ENCODE results near the gene TMEM132D.
"Not testable (repeated sequence)": the region's sequence is repeated elsewhere in the genome, so short reads cannot be mapped to it uniquely, and the experiment has no call there.

The TMEM132D gene

GRCh38 chr12:129901254-129901653, 2.6 kb downstream of the TMEM132D start:
- 61% methylated on average over 2 of the region's 2 CpGs for WGBS
- Histone ChIP-seq H3K4me2 (ENCODE audit: low read length, poor library complexity, severe bottlenecking) (no peak overlapping the region), H2BK12ac (ENCODE audit: low read length in 2 of 2) (no peak overlapping the region), H3K4me1 (ENCODE audit: control insufficient read depth, insufficient read depth, low read depth, low read length) (peaks cover 20% of the 10 kb centered on the region), H3K4ac (ENCODE audit: low read depth in 1 of 2, low read length in 2 of 2) (no peak overlapping the region), H3K27me3 (ENCODE audit: control insufficient read depth in 1 of 2, insufficient read depth in 1 of 2, low read length in 2 of 2) (peaks cover 35% of the 10 kb centered on the region in 2 experiments), H3K4me3 (ENCODE audit: insufficient read depth in 1 of 2, low read depth in 1 of 2, low read length in 2 of 2) (no peak overlapping the region), H3K36me3 (ENCODE audit: control insufficient read depth in 1 of 2, insufficient read depth in 2 of 2, low read depth in 1 of 2, low read length in 2 of 2) (no peaks in the 10 kb centered on the region), H2BK15ac (ENCODE audit: low read depth, poor library complexity, severe bottlenecking) (no peak overlapping the region), H2AK5ac (ENCODE audit: low read length, severe bottlenecking) (no peak overlapping the region), H4K8ac (ENCODE audit: low read length) (no peak overlapping the region), H3K14ac (ENCODE audit: low read length in 2 of 2) (no peak overlapping the region), H2BK120ac (ENCODE audit: low read depth, low read length) (no peak overlapping the region), H4K91ac (ENCODE audit: low read length) (no peak overlapping the region), H3K9ac (ENCODE audit: low read length) (no peak overlapping the region), H3K79me1 (replicated peaks; ENCODE audit: low read length, poor library complexity, severe bottlenecking) (no peaks in the 10 kb centered on the region), H3K23ac (ENCODE audit: low read length in 2 of 2) (no peak overlapping the region), H2BK5ac (ENCODE audit: low read depth, low read length, poor library complexity, severe bottlenecking) (no peak overlapping the region), H3K9me3 (ENCODE audit: control insufficient read depth, low read length) (no peaks in the 10 kb centered on the region), H2AFZ (ENCODE audit: low read depth, low read length) (no peak overlapping the region), H3K18ac (ENCODE audit: low read depth in 1 of 2, low read length in 2 of 2) (no peak overlapping the region), H3K27ac (ENCODE audit: low read length, poor library complexity, severe bottlenecking) (no peak overlapping the region)
- DNase-seq = no peak

GRCh38 chr12:129900306-129900705, 3.5 kb downstream of the TMEM132D start:
- Histone ChIP-seq H2BK120ac (ENCODE audit: low read depth, low read length) (no peak overlapping the region), H3K79me1 (replicated peaks; ENCODE audit: low read length, poor library complexity, severe bottlenecking) (no peaks in the 10 kb centered on the region)

GRCh38 chr12:129899045-129899444, 4.8 kb downstream of the TMEM132D start:
- not testable (repeated sequence) for H2AFZ ChIP-seq (ENCODE audit: low read depth, low read length); H3K4ac ChIP-seq (ENCODE audit: low read depth in 1 of 2, low read length in 2 of 2); H3K4me2 ChIP-seq (ENCODE audit: low read length, poor library complexity, severe bottlenecking); DNase-seq; H3K23ac ChIP-seq (ENCODE audit: low read length in 2 of 2); H3K9ac ChIP-seq (ENCODE audit: low read length); H3K79me1 ChIP-seq (replicated peaks; ENCODE audit: low read length, poor library complexity, severe bottlenecking); H2BK15ac ChIP-seq (ENCODE audit: low read depth, poor library complexity, severe bottlenecking); H2BK12ac ChIP-seq (ENCODE audit: low read length in 2 of 2); H3K4me3 ChIP-seq (ENCODE audit: insufficient read depth in 1 of 2, low read depth in 1 of 2, low read length in 2 of 2); H2AK5ac ChIP-seq (ENCODE audit: low read length, severe bottlenecking); H3K27ac ChIP-seq (ENCODE audit: low read length, poor library complexity, severe bottlenecking); H4K91ac ChIP-seq (ENCODE audit: low read length); H3K9me3 ChIP-seq (ENCODE audit: control insufficient read depth, low read length); H3K36me3 ChIP-seq (ENCODE audit: control insufficient read depth in 1 of 2, insufficient read depth in 2 of 2, low read depth in 1 of 2, low read length in 2 of 2); H2BK5ac ChIP-seq (ENCODE audit: low read depth, low read length, poor library complexity, severe bottlenecking); H3K18ac ChIP-seq (ENCODE audit: low read depth in 1 of 2, low read length in 2 of 2); H2BK120ac ChIP-seq (ENCODE audit: low read depth, low read length); H4K8ac ChIP-seq (ENCODE audit: low read length); H3K14ac ChIP-seq (ENCODE audit: low read length in 2 of 2)
- WGBS = 55% methylated on average over 1 of the region's 1 CpG
- peaks cover 16% of the 10 kb centered on the region for H3K4me1 ChIP-seq (ENCODE audit: control insufficient read depth, insufficient read depth, low read depth, low read length)
- H3K27me3 ChIP-seq (ENCODE audit: control insufficient read depth in 1 of 2, insufficient read depth in 1 of 2, low read length in 2 of 2) = peaks cover 15% of the 10 kb centered on the region in 2 experiments

More at GRCh38 chr12:129900306-129900705, 3.5 kb downstream of the TMEM132D start:
- H2BK15ac ChIP-seq (ENCODE audit: low read depth, poor library complexity, severe bottlenecking) = no peak overlapping the region
- no peaks in the 10 kb centered on the region for H3K36me3 ChIP-seq (ENCODE audit: control insufficient read depth in 1 of 2, insufficient read depth in 2 of 2, low read depth in 1 of 2, low read length in 2 of 2)
- WGBS = 69% methylated on average over 10 of the region's 10 CpGs
- H3K4me2 ChIP-seq (ENCODE audit: low read length, poor library complexity, severe bottlenecking) = no peak overlapping the region
- H2AK5ac ChIP-seq (ENCODE audit: low read length, severe bottlenecking) = no peak overlapping the region
- H3K14ac ChIP-seq (ENCODE audit: low read length in 2 of 2) = no peak overlapping the region
- no peak overlapping the region for H3K18ac ChIP-seq (ENCODE audit: low read depth in 1 of 2, low read length in 2 of 2)
- no peak overlapping the region for H2BK5ac ChIP-seq (ENCODE audit: low read depth, low read length, poor library complexity, severe bottlenecking)
- H3K4me1 ChIP-seq (ENCODE audit: control insufficient read depth, insufficient read depth, low read depth, low read length) = peaks cover 20% of the 10 kb centered on the region
- no peak overlapping the region for H4K8ac ChIP-seq (ENCODE audit: low read length)
- no peak for DNase-seq
- H3K4ac ChIP-seq (ENCODE audit: low read depth in 1 of 2, low read length in 2 of 2) = no peak overlapping the region
- no peak overlapping the region for H2AFZ ChIP-seq (ENCODE audit: low read depth, low read length)
- no peak overlapping the region for H2BK12ac ChIP-seq (ENCODE audit: low read length in 2 of 2)
- H3K9ac ChIP-seq (ENCODE audit: low read length) = no peak overlapping the region
- H3K9me3 ChIP-seq (ENCODE audit: control insufficient read depth, low read length) = no peaks in the 10 kb centered on the region
- no peak overlapping the region for H3K23ac ChIP-seq (ENCODE audit: low read length in 2 of 2)
- no peak overlapping the region for H3K4me3 ChIP-seq (ENCODE audit: insufficient read depth in 1 of 2, low read depth in 1 of 2, low read length in 2 of 2)
- H4K91ac ChIP-seq (ENCODE audit: low read length) = no peak overlapping the region
- no peak overlapping the region for H3K27ac ChIP-seq (ENCODE audit: low read length, poor library complexity, severe bottlenecking)
- H3K27me3 ChIP-seq (ENCODE audit: control insufficient read depth in 1 of 2, insufficient read depth in 1 of 2, low read length in 2 of 2) = peaks cover 25 to 26% of the 10 kb centered on the region in 2 experiments

GRCh38 chr12:129893691-129894090, 10.1 kb downstream of the TMEM132D start:
- Histone ChIP-seq H3K4ac (ENCODE audit: low read depth in 1 of 2, low read length in 2 of 2) (no peak overlapping the region), H3K18ac (ENCODE audit: low read depth in 1 of 2, low read length in 2 of 2) (no peak overlapping the region), H4K91ac (ENCODE audit: low read length) (no peak overlapping the region), H3K36me3 (ENCODE audit: control insufficient read depth in 1 of 2, insufficient read depth in 2 of 2, low read depth in 1 of 2, low read length in 2 of 2) (no peaks in the 10 kb centered on the region), H3K4me2 (ENCODE audit: low read length, poor library complexity, severe bottlenecking) (no peak overlapping the region), H3K9me3 (ENCODE audit: control insufficient read depth, low read length) (peaks cover 4% of the 10 kb centered on the region), H3K4me3 (ENCODE audit: insufficient read depth in 1 of 2, low read depth in 1 of 2, low read length in 2 of 2) (no peak overlapping the region), H3K79me1 (replicated peaks; ENCODE audit: low read length, poor library complexity, severe bottlenecking) (no peaks in the 10 kb centered on the region), H2BK5ac (ENCODE audit: low read depth, low read length, poor library complexity, severe bottlenecking) (no peak overlapping the region), H3K23ac (ENCODE audit: low read length in 2 of 2) (no peak overlapping the region), H3K9ac (ENCODE audit: low read length) (no peak overlapping the region), H3K27me3 (ENCODE audit: control insufficient read depth in 1 of 2, insufficient read depth in 1 of 2, low read length in 2 of 2) (no peaks in the 10 kb centered on the region), H3K27ac (ENCODE audit: low read length, poor library complexity, severe bottlenecking) (no peak overlapping the region), H3K4me1 (ENCODE audit: control insufficient read depth, insufficient read depth, low read depth, low read length) (no peaks in the 10 kb centered on the region), H4K8ac (ENCODE audit: low read length) (no peak overlapping the region), H2AK5ac (ENCODE audit: low read length, severe bottlenecking) (no peak overlapping the region), H2AFZ (ENCODE audit: low read depth, low read length) (no peak overlapping the region), H2BK12ac (ENCODE audit: low read length in 2 of 2) (no peak overlapping the region), H2BK15ac (ENCODE audit: low read depth, poor library complexity, severe bottlenecking) (no peak overlapping the region), H2BK120ac (ENCODE audit: low read depth, low read length) (no peak overlapping the region), H3K14ac (ENCODE audit: low read length in 2 of 2) (no peak overlapping the region)
- DNase-seq = no peak
- WGBS = 71% methylated on average over 4 of the region's 4 CpGs

Measured in mesenchymal stem cell (in vitro differentiated cells and primary cell).